NCI-H2227 (cell line): ENCODE results near the gene SLC10A1.

Experiments
- DNase-seq: peaks from one replicate; lab custom pipeline; 2025; ENCODE audit not compliant: unreplicated experiment; lab: John Stamatoyannopoulos, UW

Gene SLC10A1

DNA sequence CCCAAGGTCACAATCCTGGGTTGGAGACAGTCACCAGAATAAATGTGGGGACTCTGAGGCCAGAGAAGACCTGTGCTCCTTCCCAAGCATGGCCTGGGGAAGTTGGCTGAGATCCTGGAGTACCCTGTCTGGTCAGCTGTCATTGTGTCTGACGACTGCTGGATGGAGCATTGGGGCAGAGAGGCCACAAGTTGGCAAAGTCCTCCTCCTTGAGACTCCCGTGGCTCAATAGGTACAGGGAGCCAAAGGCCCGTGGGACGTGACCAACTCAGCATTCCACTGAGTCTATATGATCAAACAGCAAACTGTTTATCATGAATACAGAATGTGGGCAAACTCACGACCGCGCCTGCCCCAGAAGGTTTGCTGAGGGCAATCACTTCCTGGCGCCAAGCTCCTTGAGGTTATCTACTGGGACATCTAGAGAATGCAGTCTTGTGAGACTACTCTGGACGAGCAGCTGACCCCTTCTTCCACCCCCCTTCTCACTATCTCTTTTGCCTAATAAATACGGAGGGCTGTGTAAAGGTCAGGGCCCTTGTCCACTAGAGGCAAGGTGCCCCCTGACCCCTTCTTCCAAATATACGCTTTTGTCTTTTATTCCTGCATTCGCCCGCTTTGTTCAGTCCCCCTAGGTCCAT lies 14.3 kb upstream of the SLC10A1 start:
- DNase-seq = no peak

DNA sequence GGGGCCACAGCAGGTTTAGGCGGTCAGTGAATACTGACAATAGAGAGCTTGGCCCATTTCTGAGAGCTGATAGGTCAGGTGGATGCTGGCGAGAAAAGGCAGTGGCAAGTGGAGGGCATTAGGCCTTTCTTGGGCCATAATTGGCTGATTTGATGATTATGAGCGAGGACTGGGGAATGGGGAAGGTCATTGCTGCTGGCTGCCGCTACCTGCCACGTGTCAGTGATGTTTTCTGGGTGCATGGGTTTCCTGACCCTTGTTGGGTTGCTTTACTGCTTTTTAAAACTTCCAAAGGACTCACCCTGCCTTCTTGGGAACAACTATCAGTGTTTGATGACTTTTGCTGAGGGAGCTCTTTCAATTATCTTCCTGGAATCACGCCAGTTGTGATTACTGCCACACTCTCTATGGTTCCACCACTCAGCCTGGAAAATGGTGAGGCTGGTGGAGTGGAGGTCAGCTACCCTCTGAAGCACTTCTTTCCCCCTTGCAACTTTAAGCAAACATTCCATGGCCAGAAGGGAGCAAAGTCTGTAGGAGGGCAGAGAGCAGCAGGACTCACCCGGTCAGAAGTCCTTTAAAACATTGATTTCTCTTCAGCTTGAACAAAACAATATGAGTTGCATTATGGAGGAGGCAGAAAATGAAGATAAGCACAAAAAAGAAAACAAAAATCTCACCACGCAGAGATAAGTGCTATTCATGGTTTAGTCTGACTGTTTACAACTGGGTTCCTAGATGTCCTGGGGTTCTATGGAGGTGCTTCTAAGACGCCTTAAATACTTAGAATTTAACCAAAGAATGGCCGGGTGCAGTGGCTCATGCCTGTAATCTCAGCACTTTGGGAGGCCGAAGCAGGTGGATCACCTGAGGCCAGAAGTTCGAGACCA lies 12.1 kb upstream of the SLC10A1 start:
- DNase-seq = peak; percentile 20

DNA sequence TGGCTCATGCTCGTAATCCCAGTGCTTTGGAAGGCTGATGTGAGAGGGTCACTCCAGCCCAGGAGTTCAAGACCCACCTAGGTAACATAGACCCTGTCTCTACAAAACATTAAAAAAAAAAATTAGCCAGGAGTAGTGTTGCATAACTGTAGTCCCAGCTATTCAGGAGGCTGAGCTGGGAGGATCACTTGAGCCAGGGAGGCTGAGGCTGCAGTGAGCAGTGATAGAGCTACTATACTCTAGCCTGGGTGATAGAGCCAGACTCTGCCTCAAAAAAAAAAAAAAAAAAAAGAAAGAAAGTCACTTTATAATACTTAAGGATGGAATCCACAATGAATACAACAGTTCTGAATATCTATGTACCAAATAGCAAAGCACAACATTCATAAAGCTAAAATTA lies 10.2 kb upstream of the SLC10A1 start:
- DNase-seq = no peak

DNA sequence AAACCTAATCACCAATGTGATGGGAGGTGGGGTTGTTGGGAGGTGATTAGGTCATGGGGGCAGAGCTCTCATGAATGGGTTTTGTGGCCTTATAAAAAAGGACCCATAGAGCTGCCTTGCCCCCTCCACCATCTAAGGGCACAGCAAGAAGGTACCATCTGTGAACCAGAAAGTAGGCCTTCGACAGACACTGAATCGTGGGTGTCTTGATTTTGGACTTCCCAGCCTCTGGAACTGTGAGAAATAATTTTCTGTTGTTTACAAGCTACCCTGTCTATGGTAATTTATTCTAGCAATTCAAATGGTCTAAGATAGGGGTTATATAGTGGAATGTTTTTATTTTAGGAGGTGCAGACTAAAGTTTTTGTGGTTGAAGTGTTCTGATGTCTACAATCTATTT lies 7.9 kb upstream of the SLC10A1 start:
- no peak for DNase-seq

DNA sequence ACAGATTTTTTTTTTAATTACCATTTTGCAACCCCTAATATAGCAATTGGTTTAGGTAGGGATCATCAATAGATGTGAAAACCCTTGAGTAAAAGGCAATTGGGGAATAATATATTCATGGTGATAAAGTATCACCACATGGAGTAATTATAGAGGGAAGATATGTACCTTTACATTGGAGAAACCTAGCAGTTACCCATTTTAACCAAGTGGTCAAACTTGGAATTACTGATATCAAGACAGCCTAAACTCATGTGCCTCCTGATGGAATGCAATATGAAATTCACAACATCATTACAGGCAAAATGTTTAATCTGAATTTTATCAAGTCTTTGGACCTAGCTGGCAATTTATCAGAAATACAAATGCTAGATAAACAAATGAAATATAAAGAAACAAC lies 6.7 kb upstream of the SLC10A1 start:
- no peak for DNase-seq

DNA sequence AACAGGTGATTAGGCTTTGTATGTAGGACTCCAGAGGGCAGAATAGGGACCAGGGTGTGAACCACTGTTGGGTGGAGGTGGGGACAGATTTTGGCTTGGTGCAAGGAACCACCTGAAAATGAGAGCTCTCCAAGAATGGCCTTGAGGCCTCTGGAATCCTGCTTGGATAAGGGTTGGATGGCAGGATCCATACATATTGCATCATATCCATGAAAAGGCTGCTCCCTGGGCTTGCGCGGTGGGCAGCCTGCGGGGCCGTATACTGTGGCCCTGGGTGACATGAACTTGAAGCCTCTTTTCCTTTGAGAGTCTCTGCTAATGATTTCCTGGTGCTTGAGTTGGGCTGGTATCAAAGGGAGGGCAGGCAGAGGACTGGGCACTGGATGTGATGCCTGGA lies 1.3 kb upstream of the SLC10A1 start:
- no peak for DNase-seq

DNA sequence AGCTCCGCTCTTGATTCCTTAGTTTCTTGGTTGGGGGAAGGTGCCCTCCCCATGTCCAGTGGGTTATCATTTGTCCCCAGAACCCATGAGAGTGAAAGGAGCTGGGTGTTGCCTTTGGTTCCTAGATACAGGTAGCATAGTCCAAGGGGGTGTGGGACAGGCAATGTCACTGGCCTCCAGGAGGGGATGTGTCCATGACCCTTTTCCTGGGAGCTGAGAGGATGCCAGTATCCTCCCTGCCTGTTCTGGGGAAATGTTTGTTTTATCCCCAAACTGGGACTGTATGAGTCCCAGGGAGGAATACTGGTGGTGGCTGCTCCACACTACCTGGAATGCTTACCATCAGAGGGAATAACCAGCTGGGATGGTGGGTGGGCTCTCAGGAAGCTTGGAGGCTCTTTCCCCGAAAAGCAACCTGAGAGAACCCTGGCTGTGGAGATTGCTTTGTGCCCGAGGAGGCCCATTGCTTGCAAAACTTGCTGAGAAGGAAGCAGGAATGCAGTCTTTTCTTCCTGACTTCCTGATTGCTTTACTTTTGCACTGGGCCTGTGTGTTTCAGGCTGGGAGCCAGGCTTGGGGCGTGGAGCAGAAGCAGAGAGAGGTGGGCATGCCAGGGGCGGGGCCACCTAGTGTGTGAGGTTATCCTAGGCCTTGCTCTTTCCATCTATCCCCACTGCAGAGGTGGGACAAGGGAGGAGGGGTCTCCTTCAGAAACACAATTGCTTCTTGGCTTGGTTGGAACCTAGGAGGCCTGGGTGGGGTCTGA lies 715 bp upstream of the SLC10A1 start:
- no peak for DNase-seq

DNA sequence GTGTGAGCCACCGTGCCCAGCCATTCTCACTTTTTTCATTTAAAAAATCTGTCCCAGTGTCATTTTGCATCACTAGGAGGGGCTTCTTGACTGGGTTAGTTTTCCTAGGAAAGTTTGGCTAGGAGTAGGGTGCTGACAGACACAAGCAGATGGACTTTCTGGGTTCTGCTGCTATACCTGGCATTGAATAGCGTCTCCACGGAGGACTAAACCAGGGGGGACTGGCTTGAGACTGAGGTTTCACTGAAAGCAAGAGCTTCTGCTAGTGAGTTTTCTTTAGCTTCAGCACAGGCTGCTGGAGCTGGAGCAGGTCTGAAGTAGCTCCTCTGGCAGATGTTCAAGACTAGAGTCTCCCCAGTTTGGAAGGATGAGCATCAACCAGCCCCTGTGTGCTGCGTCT lies 1.4 kb downstream of the SLC10A1 start:
- DNase-seq = no peak

DNA sequence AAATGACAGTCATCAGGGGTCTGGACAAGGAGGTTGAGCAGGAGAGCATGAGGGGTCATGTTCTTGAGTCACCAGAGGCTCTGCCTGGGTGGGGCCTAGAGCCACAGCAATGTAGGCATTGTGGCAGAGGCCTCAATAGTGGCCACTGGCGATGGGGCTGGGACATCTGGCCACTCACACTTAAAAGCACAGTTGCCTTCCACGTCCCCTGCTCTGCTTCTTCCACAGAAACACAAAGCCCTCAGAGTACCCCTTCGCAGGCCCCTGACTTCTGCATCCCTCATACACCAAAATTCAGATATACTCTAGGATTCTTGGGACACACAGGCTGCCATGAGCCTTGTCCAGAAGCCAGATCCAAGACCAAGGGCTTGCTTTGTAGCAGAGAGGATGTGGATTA lies 2.2 kb downstream of the SLC10A1 start:
- no peak for DNase-seq

DNA sequence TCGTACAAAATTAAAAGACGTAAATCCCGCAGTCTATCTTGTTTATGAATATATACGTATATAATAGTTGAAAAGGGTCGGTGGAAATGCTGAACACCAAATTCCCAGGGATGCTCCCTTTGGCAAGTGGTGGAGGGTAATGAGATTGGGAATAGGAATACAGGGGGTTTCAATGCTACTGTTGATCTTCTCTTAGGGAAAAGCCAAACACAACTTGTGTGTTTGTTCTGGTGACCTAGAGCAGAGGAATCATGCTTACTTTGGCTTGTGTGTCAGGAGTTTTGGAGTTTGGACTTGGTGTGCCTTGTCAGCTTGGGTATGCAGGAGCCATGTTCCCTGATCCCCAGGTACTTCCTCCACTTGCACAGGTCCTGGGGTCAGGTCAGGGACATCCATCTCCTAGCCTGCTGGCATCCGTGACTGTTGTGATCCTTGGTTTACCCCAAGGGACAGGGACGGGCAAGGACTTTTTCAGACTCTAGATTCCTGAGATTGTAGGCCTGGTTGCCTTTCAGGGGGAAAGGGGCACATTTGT lies 4.1 kb downstream of the SLC10A1 start:
- DNase-seq = no peak

DNA sequence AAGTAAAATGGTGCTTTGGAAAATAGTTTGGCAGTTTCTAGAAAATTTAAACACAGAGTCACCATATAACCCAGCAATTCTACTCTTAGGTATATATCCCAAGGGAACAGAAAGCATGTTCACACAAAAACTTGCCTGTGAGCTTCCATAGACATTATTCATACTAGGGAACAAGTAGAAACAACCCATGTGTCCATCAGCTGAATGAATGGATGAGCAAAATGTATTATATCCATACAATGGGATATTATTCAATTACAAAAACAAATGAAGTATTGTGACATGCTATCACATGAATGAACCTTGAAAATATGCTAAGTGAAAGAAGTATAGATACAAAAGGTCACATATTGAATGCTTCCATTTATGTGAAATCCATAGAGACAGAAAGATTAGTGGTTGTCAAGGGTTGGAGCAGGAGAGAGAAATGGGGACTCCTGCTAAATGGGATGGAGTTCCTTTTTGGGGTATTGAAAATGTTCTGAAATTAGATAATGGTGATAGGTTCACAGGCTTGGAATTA lies 7.9 kb downstream of the SLC10A1 start:
- DNase-seq = no peak

DNA sequence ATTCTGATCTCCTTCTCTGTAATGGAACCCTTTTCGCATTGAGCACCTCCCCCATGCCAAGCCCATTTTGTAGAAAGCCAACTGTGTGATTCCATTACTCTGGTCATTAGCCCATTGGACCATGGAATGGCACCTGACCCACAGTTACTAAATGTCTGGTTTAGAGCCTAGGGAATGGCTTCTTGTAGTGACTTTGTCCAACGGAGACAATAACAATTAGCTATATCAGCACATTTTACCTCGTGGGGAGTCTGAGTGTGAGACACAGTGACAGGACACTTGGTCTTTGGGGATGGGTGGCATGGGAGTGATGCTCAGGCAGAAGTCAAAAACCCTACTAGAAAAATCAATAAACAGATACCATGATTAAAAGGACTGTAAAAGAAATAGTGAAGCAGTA lies 10.4 kb downstream of the SLC10A1 start:
- DNase-seq = no peak

DNA sequence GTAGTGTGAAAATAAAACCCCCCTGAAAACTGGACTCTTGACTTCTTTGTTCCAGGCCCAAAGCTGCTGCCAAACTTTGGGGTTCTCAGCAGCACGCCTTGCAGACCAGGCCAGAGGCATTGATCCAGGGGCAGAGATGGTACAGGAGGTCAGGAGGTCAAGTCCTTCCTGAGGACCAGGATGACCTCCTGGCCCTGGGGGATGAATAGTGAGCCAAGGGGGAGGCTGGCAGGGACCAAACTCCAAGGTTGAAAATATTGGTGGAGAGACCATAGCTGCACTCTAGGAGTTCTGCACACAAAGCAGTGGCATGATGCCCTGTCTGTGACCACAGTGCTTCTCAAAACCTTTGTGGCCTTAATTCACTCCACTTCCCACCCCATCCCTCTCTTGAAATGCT lies 12.1 kb downstream of the SLC10A1 start:
- no peak for DNase-seq

DNA sequence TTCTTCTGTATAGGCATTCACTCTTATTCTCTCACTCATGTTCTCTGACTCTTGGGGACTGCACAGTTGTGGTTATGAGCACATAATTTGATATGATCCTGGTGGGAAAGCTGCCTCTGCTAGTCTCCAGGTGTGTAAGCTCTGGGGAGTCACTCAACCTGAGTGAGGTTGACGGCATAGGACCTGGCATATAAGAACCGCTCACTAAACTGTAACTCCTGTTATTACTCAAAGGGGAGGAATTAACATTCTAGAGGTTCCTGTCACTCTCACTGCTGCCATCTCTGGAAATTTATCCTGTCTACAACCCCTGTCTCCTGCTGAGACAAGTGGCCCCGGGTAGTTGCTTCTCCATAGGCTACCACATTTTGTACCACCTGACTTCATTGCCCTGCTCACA lies 16.1 kb downstream of the SLC10A1 start:
- no peak for DNase-seq

DNA sequence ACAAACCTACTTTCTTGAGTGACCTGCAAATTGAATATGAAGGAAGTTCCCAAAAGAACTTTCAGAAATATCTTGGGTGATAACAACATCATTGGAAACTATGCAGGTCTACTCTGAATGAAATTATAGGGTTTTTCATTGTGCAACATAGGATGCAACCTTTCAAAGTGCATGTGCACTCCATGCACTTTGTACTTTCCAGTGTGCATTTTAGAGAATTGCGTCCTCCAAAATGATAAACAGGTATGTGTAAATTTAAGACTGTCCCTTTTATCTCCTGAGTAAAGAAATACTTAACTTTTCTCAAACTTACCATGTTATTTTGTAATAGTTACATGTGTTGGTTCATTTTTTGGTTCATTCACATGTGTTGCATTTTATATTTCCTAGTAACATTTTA lies 16.9 kb downstream of the SLC10A1 start:
- DNase-seq = no peak

DNA sequence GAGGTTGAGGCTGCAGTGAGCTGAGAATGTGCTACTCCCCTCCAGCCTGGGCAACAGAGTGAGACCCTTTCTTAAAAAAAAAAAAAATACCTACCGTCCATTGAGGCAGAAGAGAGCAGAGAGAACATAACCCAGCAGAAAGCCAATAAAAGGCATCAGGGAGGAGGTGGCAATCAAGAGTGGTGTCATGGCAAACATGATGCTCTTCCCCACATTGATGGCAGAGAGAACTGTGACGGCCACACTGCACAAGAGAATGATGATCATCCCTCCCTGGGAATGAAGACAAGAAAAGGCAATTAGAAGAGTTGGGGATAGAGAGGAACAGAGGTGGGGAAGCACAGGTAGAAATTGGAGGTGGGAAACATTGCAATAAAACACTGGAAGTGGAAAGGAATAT lies 18.0 kb downstream of the SLC10A1 start:
- DNase-seq = no peak

DNA sequence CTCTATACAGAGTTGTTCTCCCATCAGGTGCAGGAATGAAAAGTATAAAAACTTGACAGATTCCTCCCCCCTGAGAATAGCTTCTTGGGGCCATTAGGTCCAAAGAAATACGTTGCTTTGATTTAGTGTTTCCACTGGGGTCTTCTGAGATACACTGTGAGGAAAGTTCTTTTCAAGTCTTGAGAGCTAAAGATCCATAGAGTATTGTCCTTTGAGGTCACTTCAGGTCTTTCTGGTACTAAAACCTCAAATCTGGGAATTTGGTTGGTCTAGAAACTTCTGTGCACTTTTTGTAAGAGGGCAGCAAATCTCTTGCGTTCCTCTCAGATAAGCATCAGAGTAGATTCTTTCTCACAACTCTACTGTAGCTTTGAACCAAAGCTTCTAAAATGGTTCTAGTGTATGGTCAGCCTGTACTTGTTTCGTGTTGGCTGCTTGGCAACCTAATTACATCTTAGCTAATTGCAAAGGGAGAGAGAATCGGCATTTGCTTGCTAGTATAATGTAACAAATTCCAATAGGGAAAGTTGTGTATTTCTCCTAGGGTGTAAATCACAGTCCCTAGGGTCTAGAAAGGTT lies 20.1 kb downstream of the SLC10A1 start:
- no peak for DNase-seq

DNA sequence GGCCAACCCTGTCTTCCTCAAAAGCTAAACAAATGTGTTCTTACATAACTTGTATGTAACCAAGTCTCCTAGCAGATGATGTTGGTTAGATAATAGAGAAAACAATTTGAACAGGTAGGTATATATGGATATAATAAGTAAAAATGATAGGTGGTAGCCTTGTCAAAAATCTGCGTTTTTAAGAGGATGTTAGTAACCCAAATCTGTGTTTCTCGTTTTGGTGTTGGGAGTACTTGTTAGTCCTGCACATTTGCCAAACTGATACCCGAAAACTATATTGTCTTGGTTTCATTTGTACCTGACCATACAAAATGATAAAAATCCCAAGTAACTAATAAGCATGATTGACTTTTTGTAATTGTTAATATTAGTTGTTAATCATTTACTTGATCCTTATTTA lies 22.0 kb downstream of the SLC10A1 start:
- no peak for DNase-seq

DNA sequence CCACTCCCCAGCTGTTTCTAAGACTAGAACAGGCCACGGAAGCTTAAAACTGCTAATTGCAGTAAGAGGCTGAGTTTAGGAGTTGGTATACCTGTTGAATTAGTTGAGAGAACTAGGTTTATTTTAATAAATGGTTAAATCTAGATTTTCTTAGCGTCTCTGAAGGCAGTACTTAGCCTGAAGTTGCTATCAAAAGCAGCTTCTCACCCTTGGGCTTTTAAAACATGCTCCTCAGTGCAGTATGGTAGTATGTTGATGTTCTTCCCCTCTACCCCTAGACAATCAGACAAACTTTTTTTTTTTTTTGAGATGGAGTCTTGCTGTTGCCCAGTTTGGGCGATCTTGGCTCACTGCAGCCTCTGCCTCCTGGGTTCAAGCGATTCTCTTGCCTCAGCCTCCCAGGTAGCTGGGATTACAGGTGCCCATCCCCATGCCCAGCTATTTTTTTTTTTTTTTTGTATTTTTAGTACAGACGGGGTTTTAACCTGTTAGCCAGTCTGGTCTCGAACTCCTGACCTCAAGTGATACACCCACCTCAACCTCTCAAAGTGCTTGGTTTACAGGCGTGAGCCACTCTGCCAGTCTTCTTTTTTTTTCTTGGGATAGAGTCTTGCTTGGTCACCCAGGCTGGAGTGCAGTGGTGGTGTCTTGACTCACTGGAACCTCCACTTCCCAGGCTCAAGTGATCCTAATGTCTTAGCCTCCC lies 23.3 kb downstream of the SLC10A1 start:
- no peak for DNase-seq
